OCI-LY1 (cell line): ENCODE data around the gene ERBB3.
A peak's percentile ranks its signal among the peaks of the same experiment; 100 is the strongest.

Experiments
- H2AFZ ChIP-seq: fragments of 200-600 bp; sonication (generic), shearing (Covaris generic); 2 replicates; pipeline ENCODE4 v1.6.0; 2014; ENCODE audit warnings: antibody characterized with exemption, mild to moderate bottlenecking, low read length
- H3F3A ChIP-seq: fragments of 200-600 bp; sonication (generic), shearing (Covaris generic); 2 replicates; pipeline ENCODE4 v1.6.0; 2014; ENCODE audit warnings: mild to moderate bottlenecking, antibody characterized with exemption, low read length, moderate library complexity; ENCODE audit not compliant: insufficient read depth
- H3K27ac ChIP-seq: fragments of 200-600 bp; sonication (generic); 2 replicates; pipeline ENCODE4 v1.5.1; 2014; ENCODE audit warnings: low read length, mixed run types, mild to moderate bottlenecking, low read depth; ENCODE audit not compliant: poor library complexity, severe bottlenecking
- H3K27me3 ChIP-seq: fragments of 200-600 bp; sonication (generic); 2 replicates; pipeline ENCODE4 v1.6.0; 2014; ENCODE audit warnings: antibody characterized with exemption, mild to moderate bottlenecking, low read length, moderate library complexity; ENCODE audit not compliant: insufficient read depth
- H3K36me3 ChIP-seq: fragments of 200-600 bp; sonication (generic); 2 replicates; pipeline ENCODE4 v1.6.1; 2014; ENCODE audit warnings: mild to moderate bottlenecking, antibody characterized with exemption, low read length, moderate library complexity, mixed read lengths; ENCODE audit not compliant: insufficient read depth
- H3K4me1 ChIP-seq: fragments of 200-600 bp; sonication (generic); 2 replicates; pipeline ENCODE4 v1.5.1; 2014; ENCODE audit warnings: mild to moderate bottlenecking, low read length, moderate library complexity; ENCODE audit not compliant: insufficient read depth, severe bottlenecking
- H3K4me2 ChIP-seq: fragments of 200-600 bp; sonication (generic), shearing (Covaris generic); 2 replicates; pipeline ENCODE4 v1.6.1; 2014; ENCODE audit warnings: low read length
- H3K4me3 ChIP-seq: fragments of 200-600 bp; sonication (generic); 2 replicates; pipeline ENCODE4 v1.5.1; 2014; ENCODE audit warnings: low read length, low read depth, mild to moderate bottlenecking, mixed read lengths; ENCODE audit not compliant: poor library complexity, severe bottlenecking
- H3K79me2 ChIP-seq: fragments of 200-600 bp; shearing (Covaris generic); 2 replicates; pipeline ENCODE4 v1.6.1; 2016; ENCODE audit warnings: mixed run types, low read length, mixed read lengths; ENCODE audit not compliant: insufficient read depth
- H3K9ac ChIP-seq: fragments of 200-600 bp; sonication (generic), shearing (Covaris generic); 2 replicates; pipeline ENCODE4 v1.6.1; 2014; ENCODE audit warnings: mild to moderate bottlenecking, low read length, mixed read lengths
- H3K9me2 ChIP-seq: fragments of 200-600 bp; sonication (generic), shearing (Covaris generic); 2 replicates; pipeline ENCODE4 v1.6.1; 2014; ENCODE audit warnings: low read depth, mild to moderate bottlenecking, low read length, mixed read lengths
- H3K9me3 ChIP-seq: fragments of 200-600 bp; shearing (Covaris generic); 2 replicates; pipeline ENCODE4 v1.6.1; 2014; ENCODE audit warnings: low read length, mixed read lengths
- H4K20me1 ChIP-seq: fragments of 200-600 bp; sonication (generic), shearing (Covaris generic); 2 replicates; pipeline ENCODE4 v1.6.0; 2016; ENCODE audit warnings: mild to moderate bottlenecking, low read length; ENCODE audit not compliant: insufficient read depth
- CTCF ChIP-seq: fragments of 200-600 bp; sonication (generic), shearing (Covaris generic); IDR thresholded peaks from 2 replicates; pipeline ENCODE4 v1.5.1; 2017; ENCODE audit warnings: mild to moderate bottlenecking, antibody characterized with exemption, low read length, moderate library complexity, mixed read lengths
- EZH2 ChIP-seq: fragments of 200-600 bp; sonication (generic), shearing (Covaris generic); IDR thresholded peaks from 2 replicates; pipeline ENCODE4 v1.8.0; 2017; ENCODE audit warnings: borderline replicate concordance, mixed run types, mild to moderate bottlenecking, antibody characterized with exemption, low read length, moderate library complexity, mixed read lengths

Gene ERBB3

DNA sequence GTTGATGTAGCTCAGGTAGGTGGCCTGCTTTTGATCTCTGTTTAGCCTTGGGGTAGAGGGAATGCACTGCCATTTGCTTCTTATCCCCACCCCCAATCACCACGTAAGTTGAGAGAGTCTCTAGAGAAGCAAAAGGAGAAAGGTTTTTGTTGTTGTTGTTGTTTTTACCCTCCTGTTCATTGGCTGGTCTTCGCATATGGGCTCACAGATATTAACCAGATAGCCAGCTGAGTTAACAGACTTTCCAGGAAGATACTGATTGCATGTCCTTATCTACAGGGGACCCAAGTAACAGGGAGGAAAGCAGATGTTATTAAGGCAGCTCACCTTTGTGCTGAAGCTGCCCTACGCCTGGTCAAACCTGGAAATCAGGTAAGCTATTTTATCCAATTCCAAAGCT is 27.3 kb downstream of the ERBB3 start:
- Histone ChIP-seq H3K27me3 (no peaks in the 10 kb centered on the region), H3K9me2 (no peaks in the 10 kb centered on the region), H3K4me3 (no peak overlapping the region), H3F3A (no peaks in the 10 kb centered on the region; the same call in 1 of the 2 replicates), H3K9ac (no peak overlapping the region), H3K4me2 (no peak overlapping the region), H3K9me3 (no peaks in the 10 kb centered on the region), H3K36me3 (peaks cover 64% of the 10 kb centered on the region), H3K79me2 (peaks cover 27% of the 10 kb centered on the region), H4K20me1 (no peaks in the 10 kb centered on the region), H3K27ac (no peak overlapping the region), H2AFZ (no peak overlapping the region), H3K4me1 (peaks cover 23% of the 10 kb centered on the region)
- TF ChIP-seq CTCF (no peak), EZH2 (no peak)

GRCh38 chr12:56110571-56110970 is 30.6 kb downstream of the ERBB3 start:
- H2AFZ ChIP-seq, result no peak overlapping the region
- H3K4me3 ChIP-seq, result no peak overlapping the region
- H4K20me1 ChIP-seq, result no peaks in the 10 kb centered on the region
- H3K4me1 ChIP-seq, result peaks cover 18% of the 10 kb centered on the region
- H3K79me2 ChIP-seq, result peaks cover 16% of the 10 kb centered on the region
- no peaks in the 10 kb centered on the region for H3K9me3 ChIP-seq
- no peak overlapping the region for H3K9ac ChIP-seq
- H3K27me3 ChIP-seq, result no peaks in the 10 kb centered on the region
- no peaks in the 10 kb centered on the region for H3K9me2 ChIP-seq
- no peak overlapping the region for H3K27ac ChIP-seq
- peaks cover 25% of the 10 kb centered on the region; the same call in 1 of the 2 replicates for H3F3A ChIP-seq
- no peak overlapping the region for H3K4me2 ChIP-seq
- no peak for TF ChIP-seq EZH2
- no peak for TF ChIP-seq CTCF
- H3K36me3 ChIP-seq, result peaks cover 84% of the 10 kb centered on the region

DNA sequence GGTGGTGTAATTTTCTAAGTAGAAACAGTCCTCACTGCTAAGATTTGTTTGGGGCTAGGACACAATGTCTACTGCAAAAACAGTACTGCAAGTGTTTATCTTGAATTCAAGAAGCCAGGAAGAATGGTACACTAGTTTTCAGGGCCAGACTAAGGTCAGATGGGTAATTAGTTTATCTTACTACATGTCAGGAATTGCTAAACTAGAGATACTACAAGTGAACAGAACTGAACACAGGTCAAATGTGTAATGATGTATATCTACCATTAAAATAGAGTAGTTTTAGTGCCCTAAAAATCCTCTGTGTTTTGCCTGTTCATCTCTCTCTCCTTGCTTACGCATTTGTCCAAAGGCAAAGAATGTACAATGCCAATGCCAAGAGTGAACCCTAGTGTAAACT is 34.1 kb downstream of the ERBB3 start:
- H3K79me2 ChIP-seq, result peaks cover 7% of the 10 kb centered on the region
- H3K9me2 ChIP-seq, result no peaks in the 10 kb centered on the region
- no peaks in the 10 kb centered on the region for H4K20me1 ChIP-seq
- TF ChIP-seq CTCF, result no peak
- no peak for TF ChIP-seq EZH2
- no peak overlapping the region for H2AFZ ChIP-seq
- no peak overlapping the region for H3K9ac ChIP-seq
- peaks cover 15% of the 10 kb centered on the region for H3K4me1 ChIP-seq
- no peaks in the 10 kb centered on the region for H3K27me3 ChIP-seq
- peaks cover 25% of the 10 kb centered on the region; the same call in 1 of the 2 replicates for H3F3A ChIP-seq
- H3K36me3 ChIP-seq, result peaks cover 64% of the 10 kb centered on the region
- no peak overlapping the region for H3K4me2 ChIP-seq
- no peak overlapping the region for H3K4me3 ChIP-seq
- no peaks in the 10 kb centered on the region for H3K9me3 ChIP-seq
- H3K27ac ChIP-seq, result peak overlapping the region; percentile 1
